SK-N-SH (cell line): ENCODE measurements around the gene USP34. TPM values are rescaled to one million over a fixed set of nuclear protein-coding genes. Genes with fewer than 3 reads are reported as not detected.

ENCODE experiments used
- CTCF ChIA-PET: fragments of 300-600, 350-600 bp; formaldehyde crosslinking; extraction: SDS; loops from one replicate; lab custom pipeline; 2021; lab: Yijun Ruan, JAX
- POLR2A ChIA-PET: fragments of 350-600 bp; sonication (Branson Sonifier 250); formaldehyde crosslinking; extraction: SDS; loops from one replicate; lab custom pipeline; 2020; ENCODE audit warnings: antibody characterized with exemption, inconsistent platforms; lab: Yijun Ruan, JAX
- DNase-seq: peaks from one replicate; pipeline ENCODE4 v3.0.0; 2012
- H2AFZ ChIP-seq: fragments of 200-600 bp; sonication (generic); 2 replicates; pipeline ENCODE4 v1.8.1; 2016; ENCODE audit warnings: antibody characterized with exemption, mild to moderate bottlenecking, low read depth
- H3F3A ChIP-seq: fragments of 200-600 bp; sonication (generic); replicated peaks from 2 replicates; pipeline ENCODE3; 2016; ENCODE audit warnings: antibody characterized with exemption, mild to moderate bottlenecking; ENCODE audit not compliant: insufficient read depth
- H3K27ac ChIP-seq, 2 experiments: fragments of 200-500 bp in 1 of 2; fragments of 200-600 bp in 1 of 2; sonication (Bioruptor generic) in 1 of 2; sonication (generic), shearing (Covaris generic) in 1 of 2; 2 replicates each; pipeline versions ENCODE4 v1.5.1 to v1.6.1; 2014 to 2016; ENCODE audit warnings: low read depth in 2 of 2, inconsistent platforms in 1 of 2, low read length in 1 of 2, mild to moderate bottlenecking in 1 of 2, mixed read lengths in 1 of 2
- H3K27me3 ChIP-seq: fragments of 200-600 bp; sonication (generic), shearing (Covaris generic); 2 replicates; pipeline ENCODE4 v1.6.1; 2016; ENCODE audit warnings: mixed run types; ENCODE audit not compliant: insufficient read depth
- H3K36me3 ChIP-seq, 2 experiments: fragments of 200-500 bp in 1 of 2; fragments of 200-600 bp in 1 of 2; sonication (Bioruptor generic) in 1 of 2; sonication (generic) in 1 of 2; replicated peaks in 1 of 2; 2 replicates each; pipeline versions ENCODE3 to v1.5.1; 2014 to 2016; ENCODE audit warnings: low read length in 1 of 2, mild to moderate bottlenecking in 1 of 2; ENCODE audit not compliant: insufficient read depth in 2 of 2, control insufficient read depth in 1 of 2
- H3K4me1 ChIP-seq, 2 experiments: fragments of 200-500 bp in 1 of 2; fragments of 200-600 bp in 1 of 2; sonication (Bioruptor generic) in 1 of 2; sonication (generic), shearing (Covaris generic) in 1 of 2; 2 replicates each; pipeline versions ENCODE4 v1.5.1 to v1.6.1; 2014 to 2016; ENCODE audit warnings: low read depth in 1 of 2, low read length in 1 of 2, mixed run types in 1 of 2; ENCODE audit not compliant: insufficient read depth in 2 of 2, control insufficient read depth in 1 of 2
- H3K4me2 ChIP-seq: fragments of 200-600 bp; sonication (generic), shearing (Covaris generic); 2 replicates; pipeline ENCODE4 v1.6.1; 2017; ENCODE audit warnings: mixed run types
- H3K4me3 ChIP-seq, 2 experiments: fragments of 200-500 bp in 1 of 2; fragments of 200-600 bp in 1 of 2; sonication (Bioruptor generic) in 1 of 2; sonication (generic), shearing (Covaris generic) in 1 of 2; 2 replicates each; pipeline versions ENCODE4 v1.5.1 to v1.8.1; 2014 to 2016; ENCODE audit warnings: low read depth in 2 of 2, inconsistent platforms in 1 of 2, low read length in 1 of 2, mild to moderate bottlenecking in 1 of 2, mixed read lengths in 1 of 2, moderate library complexity in 1 of 2
- H3K79me2 ChIP-seq: fragments of 200-600 bp; sonication (generic); 2 replicates; pipeline ENCODE4 v1.8.1; 2017; ENCODE audit warnings: mild to moderate bottlenecking; ENCODE audit not compliant: insufficient read depth
- H3K9ac ChIP-seq: fragments of 200-600 bp; sonication (generic); 2 replicates; pipeline ENCODE4 v1.6.1; 2017; ENCODE audit warnings: mixed run types
- H3K9me2 ChIP-seq: fragments of 200-600 bp; sonication (generic); 2 replicates; pipeline ENCODE4 v1.6.1; 2017; ENCODE audit warnings: mixed run types
- H3K9me3 ChIP-seq: fragments of 200-600 bp; sonication (generic); 2 replicates; pipeline ENCODE4 v1.6.1; 2017; ENCODE audit warnings: mixed run types, mild to moderate bottlenecking, moderate library complexity
- H4K20me1 ChIP-seq: fragments of 200-600 bp; sonication (generic); 2 replicates; pipeline ENCODE4 v1.6.1; 2017; ENCODE audit warnings: mild to moderate bottlenecking, mixed run types; ENCODE audit not compliant: insufficient read depth
- CHD2 ChIP-seq: fragments of 150-350 bp; IDR thresholded peaks from 2 replicates; pipeline ENCODE4 v1.6.1; 2018; ENCODE audit warnings: low read length; ENCODE audit not compliant: partially characterized antibody
- ELF1 ChIP-seq: IDR thresholded peaks from 2 replicates; pipeline ENCODE4 v1.4.0; 2012
- EP300 ChIP-seq, 2 experiments: IDR thresholded peaks; 2 replicates each; pipeline versions ENCODE4 v1.4.0 to v1.6.1; 2012; ENCODE audit warnings: borderline replicate concordance in 1 of 2, low read depth in 1 of 2, low read length in 1 of 2
- EZH2phosphoT487 ChIP-seq: fragments of 200-600 bp; sonication (generic); IDR thresholded peaks from 2 replicates; pipeline ENCODE4 v1.6.1; 2017; ENCODE audit warnings: low read depth, mixed run types, mild to moderate bottlenecking, antibody characterized with exemption, moderate library complexity, borderline replicate concordance
- FOSL2 ChIP-seq: IDR thresholded peaks from 2 replicates; pipeline ENCODE4 v1.4.0; 2012; ENCODE audit warnings: low read depth, mild to moderate bottlenecking, moderate library complexity, borderline replicate concordance
- FOXM1 ChIP-seq: IDR thresholded peaks from 2 replicates; pipeline ENCODE4 v1.4.0; 2012; ENCODE audit warnings: low read depth, mild to moderate bottlenecking
- GABPA ChIP-seq: IDR thresholded peaks from 2 replicates; pipeline ENCODE4 v1.4.0; 2012; ENCODE audit warnings: low read depth, mild to moderate bottlenecking
- GATA2 ChIP-seq: sonication (generic); formaldehyde crosslinking; IDR thresholded peaks from 2 replicates; pipeline ENCODE4 v1.5.0; 2020; ENCODE audit warnings: mild to moderate bottlenecking, missing genetic modification reagents
- IRF3 ChIP-seq: fragments of 150-350 bp; IDR thresholded peaks from 2 replicates; pipeline ENCODE4 v1.6.1; 2016; ENCODE audit warnings: mild to moderate bottlenecking, low read depth, low read length
- JUND ChIP-seq: IDR thresholded peaks from 2 replicates; pipeline ENCODE4 v1.4.0; 2012
- MXI1 ChIP-seq: IDR thresholded peaks from 2 replicates; pipeline ENCODE4 v1.6.1; 2012; ENCODE audit warnings: mild to moderate bottlenecking, low read depth, low read length, improper control_type of control experiment
- NFIC ChIP-seq: IDR thresholded peaks from 2 replicates; pipeline ENCODE4 v1.4.0; 2012; ENCODE audit warnings: borderline replicate concordance
- NRF1 ChIP-seq: IDR thresholded peaks from 2 replicates; pipeline ENCODE4 v1.6.1; 2012; ENCODE audit warnings: low read depth, mild to moderate bottlenecking, low read length
- POLR2AphosphoS5 ChIP-seq: IDR thresholded peaks from 2 replicates; pipeline ENCODE4 v1.6.1; 2012; ENCODE audit warnings: low read depth, low read length
- RAD21 ChIP-seq: IDR thresholded peaks from 2 replicates; pipeline ENCODE4 v1.6.1; 2012; ENCODE audit warnings: mild to moderate bottlenecking, low read length
- RFX5 ChIP-seq: IDR thresholded peaks from 2 replicates; pipeline ENCODE4 v1.6.1; 2012; ENCODE audit warnings: mild to moderate bottlenecking, improper control_type of control experiment, low read length
- RXRA ChIP-seq: IDR thresholded peaks from 2 replicates; pipeline ENCODE4 v1.4.0; 2012; ENCODE audit warnings: low read depth, mild to moderate bottlenecking, borderline replicate concordance
- SIN3A ChIP-seq: IDR thresholded peaks from 2 replicates; pipeline ENCODE4 v1.6.1; 2012; ENCODE audit warnings: low read depth, mild to moderate bottlenecking, low read length, moderate library complexity, borderline replicate concordance
- SMC3 ChIP-seq: IDR thresholded peaks from 2 replicates; pipeline ENCODE4 v1.6.1; 2012; ENCODE audit warnings: low read depth, low read length, improper control_type of control experiment
- TAF1 ChIP-seq: IDR thresholded peaks from 2 replicates; pipeline ENCODE4 v1.6.1; 2012; ENCODE audit warnings: low read depth, mild to moderate bottlenecking, low read length, moderate library complexity, borderline replicate concordance
- TCF12 ChIP-seq: IDR thresholded peaks from 2 replicates; pipeline ENCODE4 v1.4.0; 2012
- TEAD4 ChIP-seq: IDR thresholded peaks from 2 replicates; pipeline ENCODE4 v1.4.0; 2012; ENCODE audit warnings: mild to moderate bottlenecking, borderline replicate concordance; ENCODE audit not compliant: insufficient read depth
- USF1 ChIP-seq: IDR thresholded peaks from 2 replicates; pipeline ENCODE4 v1.4.0; 2012; ENCODE audit warnings: low read depth, borderline replicate concordance
- YY1 ChIP-seq: IDR thresholded peaks from 2 replicates; pipeline ENCODE4 v1.4.0; 2012; ENCODE audit warnings: low read depth, mild to moderate bottlenecking
- ZBTB33 ChIP-seq: IDR thresholded peaks from 2 replicates; pipeline ENCODE4 v1.4.0; 2012; ENCODE audit warnings: low read depth, borderline replicate concordance
- WGBS: methylation state at CpG from one replicate; pipeline ENCODE4 v1.1.6; 2017; ENCODE audit warnings: low lambda C conversion rate; 5-methylcytosine and 5-hydroxymethylcytosine counted together
- polyA plus RNA-seq, 3 experiments: library from polyadenylated mRNA; depleted of rRNA; stranded (reverse); fragments of >200 nt; gene quantifications; 2 replicates each; pipeline ENCODE4 v1.2.3, GENCODE V29; 2012
- TF ChIP-seq, protein P1 (sequence below): IDR thresholded peaks from 2 replicates; pipeline ENCODE4 v1.4.0; 2012; ENCODE audit warnings: low read depth

The USP34 gene
- polyA plus RNA-seq, 1 of the 3 experiments (the other 2 are of a cell fraction): 31.4 TPM

DNA sequence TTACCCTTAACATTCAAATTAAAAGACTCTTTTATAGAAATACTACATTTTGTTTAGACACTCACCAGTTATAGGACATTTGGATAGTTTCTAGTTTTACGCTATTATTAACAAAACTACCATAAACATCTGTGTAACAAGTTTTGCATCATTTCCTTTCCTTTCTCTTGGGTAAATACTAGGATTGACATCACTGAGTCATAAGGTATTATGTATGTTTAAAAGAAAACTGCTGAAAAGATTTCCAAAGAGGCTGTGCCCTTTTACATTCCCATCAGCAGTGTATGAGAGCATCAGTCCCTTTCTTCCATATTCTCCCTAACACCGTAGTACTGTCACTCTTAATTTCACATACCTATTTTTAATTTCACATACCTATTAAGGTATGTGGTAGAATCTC lies 130.6 kb downstream of the USP34 start:
- Histone ChIP-seq H3K79me2 (peaks cover 11% of the 10 kb centered on the region), H3K27ac (no peak overlapping the region; a peak in 2 of 4 replicates), H3K4me3 (no peak overlapping the region), H3K4me1 (no peaks in the 10 kb centered on the region), H3K9me3 (no peaks in the 10 kb centered on the region), H3K36me3 (peaks cover 52 to 96% of the 10 kb centered on the region in 2 experiments), H2AFZ (no peak overlapping the region), H4K20me1 (no peaks in the 10 kb centered on the region), H3K9ac (no peak overlapping the region), H3K27me3 (no peaks in the 10 kb centered on the region), H3F3A (peaks cover 23% of the 10 kb centered on the region), H3K4me2 (no peak overlapping the region), H3K9me2 (no peaks in the 10 kb centered on the region)
- TF ChIP-seq ELF1 (no peak), TEAD4 (no peak), SIN3A (no peak), FOXM1 (no peak), NRF1 (no peak), JUND (no peak), RXRA (no peak), RFX5 (no peak), RAD21 (no peak), SMC3 (no peak), IRF3 (no peak), YY1 (no peak), FOSL2 (no peak), TCF12 (no peak)
- CTCF ChIA-PET: no interaction called here
- POLR2A ChIA-PET: no interaction called here
- DNase-seq: no peak
- 91% methylated on average over 2 of the region's 2 CpGs for WGBS

DNA sequence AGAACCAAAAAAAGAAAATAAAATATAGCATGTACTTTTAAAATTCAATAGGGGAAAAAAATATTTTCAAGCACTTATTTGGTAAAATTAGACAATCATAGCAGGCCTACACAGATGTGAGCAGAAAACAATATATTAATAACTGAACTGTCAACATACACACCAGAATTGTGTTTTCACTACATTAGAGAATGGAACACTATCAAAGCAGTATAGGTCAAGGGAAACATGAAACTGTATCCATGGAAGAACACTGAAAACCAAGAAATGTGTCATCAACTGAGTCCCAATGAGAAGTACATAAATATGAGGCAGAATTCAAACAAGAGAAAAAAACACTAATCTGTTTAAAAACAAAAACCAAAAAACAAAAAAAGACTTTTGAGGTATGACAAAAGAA lies 132.4 kb downstream of the USP34 start:
- Histone ChIP-seq H3K4me1 (no peaks in the 10 kb centered on the region), H3K9me3 (no peaks in the 10 kb centered on the region), H3K9me2 (0 out of 2 replicates have a peak, but pooled peaks cover 4% of the 10 kb centered on the region), H2AFZ (no peak overlapping the region), H3K4me3 (no peak overlapping the region), H3K27ac (no peak overlapping the region), H3K4me2 (no peak overlapping the region), H4K20me1 (no peaks in the 10 kb centered on the region), H3K9ac (no peak overlapping the region), H3K27me3 (no peaks in the 10 kb centered on the region), H3K36me3 (peaks cover 46 to 91% of the 10 kb centered on the region in 2 experiments), H3F3A (peaks cover 38% of the 10 kb centered on the region), H3K79me2 (peaks cover 4% of the 10 kb centered on the region; the same call in 1 of the 2 replicates)
- no peak for DNase-seq
- ChIA-PET CTCF (no interaction called here), POLR2A (no interaction called here)
- TF ChIP-seq NFIC: no peak
- no peak for TF ChIP-seq CHD2
- TF ChIP-seq POLR2AphosphoS5: no peak
- TF ChIP-seq YY1: no peak
- TF ChIP-seq TAF1: no peak
- no peak for TF ChIP-seq USF1
- no peak for TF ChIP-seq MXI1
- TF ChIP-seq TCF12: no peak
- no peak for TF ChIP-seq ZBTB33
- no peak for TF ChIP-seq EP300 (IDR thresholded peaks at IDR 0.05; ENCODE audit: borderline replicate concordance in 1 of 2, low read depth in 1 of 2, low read length in 1 of 2)
- TF ChIP-seq, protein P1, sequence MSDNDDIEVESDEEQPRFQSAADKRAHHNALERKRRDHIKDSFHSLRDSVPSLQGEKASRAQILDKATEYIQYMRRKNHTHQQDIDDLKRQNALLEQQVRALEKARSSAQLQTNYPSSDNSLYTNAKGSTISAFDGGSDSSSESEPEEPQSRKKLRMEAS: no peak
- no peak for TF ChIP-seq GATA2 (CRISPR knock-in tag)
- no peak for TF ChIP-seq GABPA
- no peak for TF ChIP-seq EZH2phosphoT487
- TF ChIP-seq SMC3: no peak
- no peak for TF ChIP-seq TEAD4
- no peak for TF ChIP-seq FOSL2
- TF ChIP-seq FOXM1: no peak
